ENCODE data around the gene ABCA5. TPM values are rescaled to one million over a fixed set of nuclear protein-coding genes. Genes with fewer than 3 reads are reported as not detected.

ABCA5 gene
- total and polyA plus RNA-seq, 4 experiments from 2014 or later, result 7.7 to 45.0 (median 26.4) TPM

Other genes with a start within 250 kb of the ABCA5 start
- under 1 TPM; 0.53 to 0.67 TPM for gene ABCA6, start 185.2 kb downstream of the ABCA5 start, total RNA-seq
- gene ABCA6, start 185.2 kb downstream of the ABCA5 start, polyA plus RNA-seq, result not detected
- 1 to 10 TPM; 2.1 to 4.6 TPM for gene ABCA10, start 98.3 kb downstream of the ABCA5 start, total RNA-seq
- not detected for gene ABCA10, start 98.3 kb downstream of the ABCA5 start, polyA plus RNA-seq
- gene MAP2K6, start 87.6 kb upstream of the ABCA5 start, total RNA-seq, result 10 to 100 TPM; 16.5 to 18.3 TPM
- 10 to 100 TPM; 14.5 to 21.3 TPM for gene MAP2K6, start 87.6 kb upstream of the ABCA5 start, polyA plus RNA-seq

Measured in CD4-positive, alpha-beta memory T cell (primary cell).